OCI-M2 (cell line): ENCODE results near the gene ZC3H12A.
"Not testable (repeated sequence)": the region's sequence is repeated elsewhere in the genome, so short reads cannot be mapped to it uniquely, and the experiment has no call there.

Source experiments
- DNase-seq: peaks from one replicate; lab custom pipeline; 2025; ENCODE audit not compliant: unreplicated experiment; lab: John Stamatoyannopoulos, UW

Gene ZC3H12A

DNA sequence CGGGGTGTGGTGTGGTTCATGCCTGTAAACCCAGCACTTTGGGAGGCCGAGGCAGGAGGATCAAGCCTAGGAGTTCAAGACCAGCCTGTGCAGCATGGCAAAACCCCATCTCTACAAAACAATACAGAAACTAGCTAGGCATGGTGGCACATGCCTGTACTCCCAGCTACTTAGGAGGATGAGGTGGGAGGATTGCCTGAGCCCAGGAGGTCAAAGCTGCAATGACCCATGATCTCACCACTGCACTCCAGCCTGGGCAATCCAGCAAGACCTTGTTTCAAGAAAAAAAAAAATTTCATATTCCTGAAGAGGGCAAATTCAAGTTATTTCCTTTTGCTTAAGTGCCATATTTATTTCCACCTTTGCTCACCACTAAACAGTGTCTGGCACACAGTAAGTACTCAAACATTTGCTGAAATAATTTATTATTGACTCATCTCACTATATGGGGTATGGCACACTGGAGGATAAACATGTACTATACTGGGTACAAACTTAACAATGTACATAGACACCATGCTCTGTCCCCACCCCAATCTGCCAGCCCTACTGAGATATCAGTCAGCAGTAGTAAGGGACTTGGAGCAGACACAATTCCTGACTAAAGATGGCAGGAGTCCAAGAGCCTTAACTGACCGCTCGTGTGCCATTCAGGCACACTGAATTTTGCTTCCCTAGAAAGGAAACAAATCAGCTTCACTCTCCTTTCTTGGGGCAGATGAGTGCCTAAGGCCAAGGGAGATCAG, 24.7 kb downstream of the ZC3H12A start:
- no peak for DNase-seq

DNA sequence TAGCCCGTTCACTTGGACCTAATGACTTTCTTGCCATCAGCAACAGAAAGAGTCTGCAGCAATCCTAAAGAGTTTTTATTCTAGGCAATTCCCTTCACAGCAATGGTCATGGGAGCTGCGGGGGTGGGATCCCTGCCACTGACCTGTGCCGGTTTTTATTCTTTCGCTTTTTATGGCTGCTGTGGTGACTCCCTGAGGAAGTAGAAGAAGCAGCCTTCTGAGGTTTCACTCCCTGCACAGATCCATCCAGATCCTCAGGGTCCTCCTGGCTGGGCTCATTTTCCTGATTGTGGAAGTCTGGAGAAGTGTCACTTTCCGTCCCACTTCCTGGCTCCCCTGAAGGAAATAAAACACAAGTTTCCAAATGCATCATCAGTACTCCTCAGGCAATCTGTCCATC, 27.3 kb downstream of the ZC3H12A start:
- no peak for DNase-seq

DNA sequence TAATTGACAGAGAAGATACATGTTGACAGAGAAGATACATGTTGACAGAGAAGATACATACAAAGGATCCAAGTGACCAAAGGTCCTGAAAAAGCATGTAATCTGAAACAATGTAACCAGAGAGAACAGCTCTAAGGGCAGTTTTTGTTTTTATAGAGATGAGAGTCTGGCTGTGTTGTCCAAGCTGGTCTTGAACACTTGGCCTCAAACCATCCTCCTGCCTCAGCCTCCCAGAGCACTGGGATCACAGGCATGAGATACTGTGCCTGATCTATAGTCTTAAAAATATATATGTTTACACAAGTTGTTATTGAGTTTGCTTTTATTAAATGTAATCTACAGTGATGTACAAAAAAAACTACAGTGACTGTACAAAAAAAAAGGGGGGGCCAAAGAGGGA, 27.7 kb downstream of the ZC3H12A start:
- DNase-seq = no peak

DNA sequence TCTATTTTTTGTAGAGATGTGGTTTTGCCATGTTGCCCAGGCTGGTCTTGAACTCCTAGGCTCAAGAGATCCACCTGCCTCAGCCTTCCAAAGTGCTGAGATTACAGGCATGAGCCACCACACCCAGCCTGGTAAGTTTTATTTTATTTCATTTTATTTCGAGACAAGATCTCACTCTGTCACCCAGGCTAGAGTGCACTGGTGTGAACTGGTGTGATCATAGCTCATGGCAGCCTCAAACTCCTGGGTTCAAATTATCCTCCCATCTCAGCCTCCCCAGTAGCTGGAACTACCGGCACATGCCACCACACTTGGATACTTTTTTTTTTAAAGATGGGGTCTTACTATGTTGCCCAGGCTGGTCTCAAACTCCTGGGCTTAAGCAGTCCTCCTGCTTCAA, 28.4 kb downstream of the ZC3H12A start:
- DNase-seq = not testable (repeated sequence)

DNA sequence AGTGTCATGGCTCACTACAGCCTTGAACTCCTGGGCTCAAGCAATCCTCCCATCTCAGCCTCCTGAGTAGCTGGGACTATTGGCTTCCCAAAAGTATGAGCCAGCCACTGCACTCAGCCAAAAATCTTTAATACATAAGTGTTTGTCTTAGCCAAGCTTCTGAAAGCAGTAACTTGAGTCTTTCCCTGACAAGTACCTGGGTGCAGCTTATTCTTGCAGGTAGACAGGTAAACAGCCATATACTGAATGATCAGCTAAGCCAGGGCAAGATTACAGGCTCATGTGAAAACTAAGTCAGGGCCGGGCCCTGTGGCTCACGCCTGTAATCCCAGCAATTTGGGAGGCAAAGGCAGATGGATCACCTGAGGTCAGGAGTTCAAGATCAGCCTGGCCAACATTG, 32.4 kb downstream of the ZC3H12A start:
- no peak for DNase-seq

GRCh38 chr1:37509181-37509580, 34.8 kb downstream of the ZC3H12A start:
- no peak for DNase-seq

DNA sequence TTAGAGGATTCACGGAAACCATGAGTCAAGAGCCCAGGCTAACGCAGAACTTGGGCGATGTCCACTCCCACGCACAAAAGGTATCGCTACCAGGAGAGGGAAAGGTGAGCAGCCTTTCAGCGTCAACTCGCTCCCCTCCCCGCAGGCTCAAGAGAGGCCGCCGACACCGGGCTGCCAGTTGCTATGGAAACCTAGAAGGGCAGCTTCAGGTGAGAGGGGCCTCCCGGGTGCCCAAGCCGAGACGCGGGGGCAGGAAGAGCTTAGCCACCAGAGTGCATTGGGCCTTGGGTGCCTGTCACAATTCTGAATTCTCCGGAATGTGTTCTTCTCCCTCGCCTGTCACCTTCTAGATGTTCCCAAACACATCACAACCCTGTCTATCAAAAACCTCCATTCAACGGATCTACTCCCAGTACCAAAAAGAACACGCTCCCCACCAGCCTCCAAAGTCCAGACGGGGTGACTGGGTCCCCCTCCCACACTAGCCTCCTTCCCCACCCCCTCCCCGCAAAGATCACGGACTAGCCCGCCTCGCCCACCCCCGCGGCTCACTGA, 39.5 kb downstream of the ZC3H12A start:
- no peak for DNase-seq

DNA sequence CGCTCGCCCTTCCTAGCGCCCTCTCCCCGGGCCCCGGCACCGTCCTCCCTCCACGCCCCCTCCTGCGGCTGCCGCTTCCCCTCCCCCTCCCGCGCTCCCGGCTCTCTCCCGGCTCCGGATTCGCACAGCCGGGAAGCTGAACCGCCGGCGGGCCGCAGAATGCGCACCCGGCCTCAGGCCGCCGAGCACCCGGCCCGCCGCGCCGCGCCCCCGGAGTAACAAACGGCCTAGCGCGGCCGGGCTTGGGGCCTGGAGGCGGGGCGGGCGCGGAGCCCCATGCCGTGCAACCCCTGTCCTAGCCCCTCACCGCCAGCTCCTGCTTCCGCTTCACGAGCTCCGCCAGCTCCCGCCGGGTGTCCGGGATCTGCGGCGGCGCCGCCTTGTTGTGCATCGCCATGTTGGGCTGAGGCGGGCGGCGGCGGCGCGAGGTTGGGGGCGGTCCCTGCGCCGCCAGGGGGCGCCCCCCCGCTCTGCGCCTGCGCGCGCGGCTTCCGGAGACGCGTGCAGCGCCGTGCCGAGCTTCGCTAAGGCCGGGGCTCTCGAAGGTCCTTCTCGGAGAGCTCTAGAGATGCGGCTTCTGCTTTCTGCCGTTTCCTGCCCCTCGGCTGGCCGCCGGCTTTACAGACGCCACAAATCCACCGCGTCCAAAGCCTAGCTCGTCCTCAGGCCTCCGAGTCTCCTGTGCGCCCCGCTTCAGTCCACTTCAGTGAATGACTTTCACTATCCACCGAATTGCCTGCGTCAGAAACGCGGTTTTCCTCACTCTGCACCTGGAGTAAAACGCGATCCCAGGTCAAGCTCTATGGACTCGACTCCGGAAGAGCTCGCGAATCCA, 40.2 kb downstream of the ZC3H12A start, which contains the start of gene MEAF6:
Gene MEAF6, minus strand, starts transcription at position 417 of the 835 bp plus-strand sequence. Its CDS starts 20 bp downstream, at position 397.
- DNase-seq = no peak

- DNase-seq = no peak
Measured at GRCh38 chr1:37515185-37516034, 41.0 kb downstream of the ZC3H12A start.

- DNase-seq = no peak
Measured at GRCh38 chr1:37517569-37517968, 43.2 kb downstream of the ZC3H12A start.

- not testable (repeated sequence) for DNase-seq
Measured at GRCh38 chr1:37518241-37518640, 43.9 kb downstream of the ZC3H12A start.

GRCh38 chr1:37518929-37519328, 44.5 kb downstream of the ZC3H12A start:
- DNase-seq = not testable (repeated sequence)

DNA sequence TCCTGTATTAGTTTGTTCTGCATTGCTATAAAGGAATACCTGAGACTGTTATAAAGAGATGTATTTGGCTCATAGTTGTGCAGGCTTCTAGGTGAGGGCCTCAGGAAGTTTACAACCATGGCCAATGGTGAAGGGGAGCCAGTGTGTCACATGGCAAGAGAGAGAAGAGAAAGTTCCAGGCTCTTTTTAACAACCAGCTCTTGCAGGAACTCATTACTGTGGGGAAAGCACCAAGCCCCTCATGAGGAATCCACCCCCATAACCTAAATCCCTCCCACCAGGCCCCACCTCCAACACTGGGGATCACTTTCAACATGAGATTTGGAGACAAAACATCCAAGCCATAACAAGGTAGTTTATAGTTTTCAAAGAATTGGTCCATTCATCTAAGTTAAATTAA, 45.2 kb downstream of the ZC3H12A start:
- DNase-seq = no peak

DNA sequence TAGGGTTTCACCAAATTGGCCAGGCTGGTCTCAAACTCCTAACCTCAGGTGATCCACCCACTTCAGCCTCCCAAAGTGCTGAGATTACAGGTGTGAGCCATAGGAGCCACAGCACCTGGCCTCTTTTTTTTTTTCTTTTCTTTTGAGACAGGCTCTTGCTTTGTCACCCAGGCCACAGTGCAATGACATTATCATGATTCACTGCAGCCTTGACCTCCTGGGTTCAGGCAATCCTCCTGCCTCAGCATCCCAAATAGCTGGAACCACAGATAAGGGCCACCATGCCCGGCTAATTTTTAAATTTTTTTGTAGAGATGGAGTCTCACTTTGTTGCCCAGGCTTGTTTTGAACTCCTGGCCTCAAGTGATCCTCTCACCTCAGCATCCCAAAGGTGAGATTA, 55.5 kb downstream of the ZC3H12A start:
- not testable (repeated sequence) for DNase-seq

DNA sequence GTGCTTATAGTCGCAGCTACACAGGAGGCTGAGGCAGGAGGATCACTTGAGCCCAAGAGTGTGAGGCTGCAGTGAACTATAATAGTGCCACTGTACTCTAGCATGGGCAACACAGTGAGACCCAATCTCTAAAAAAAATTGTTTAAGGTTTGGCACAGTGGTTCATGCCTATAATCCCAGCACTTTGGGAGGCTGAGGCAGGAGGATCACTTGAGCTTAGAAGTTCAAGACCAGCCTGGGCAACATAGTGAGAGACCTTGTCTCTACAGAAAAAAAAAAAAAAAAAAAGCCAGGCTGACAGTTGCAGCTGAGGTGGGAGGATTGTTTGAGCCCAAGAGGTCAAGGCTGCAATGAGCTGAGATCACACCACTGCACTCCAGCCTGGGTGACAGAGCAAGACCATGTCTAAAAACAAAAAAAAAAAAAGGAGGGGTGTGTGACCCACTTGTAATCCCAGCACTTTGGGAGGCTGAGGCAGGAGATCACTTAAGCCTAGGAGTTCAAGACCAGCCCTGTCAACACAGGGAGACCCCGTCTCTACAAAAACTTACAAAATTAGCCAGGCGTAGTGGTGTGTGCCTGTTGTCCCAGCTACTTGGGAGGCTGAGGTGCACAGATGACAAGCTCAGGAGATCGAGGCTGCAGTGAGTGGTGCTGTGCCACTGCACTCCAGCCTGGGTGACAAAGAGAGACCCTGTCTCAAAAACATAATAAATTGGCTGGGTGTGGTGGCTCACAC, 58.2 kb downstream of the ZC3H12A start:
- not testable (repeated sequence) for DNase-seq

GRCh38 chr1:37533317-37534093, 59.1 kb downstream of the ZC3H12A start:
- no peak for DNase-seq
